Keratinocyte (primary cell): Measurements from ENCODE around the gene UCN2.
A peak's percentile ranks its signal among the peaks of the same experiment; 100 is the strongest.

Source experiments
- EZH2 ChIP-seq: IDR thresholded peaks from one replicate; pipeline ENCODE4 v1.6.1; 2012; ENCODE audit warnings: inconsistent platforms, mild to moderate bottlenecking, low read length, moderate library complexity
- TF ChIP-seq, protein P1 (sequence below), 3 experiments: IDR thresholded peaks in 1 of 3; conservative IDR thresholded peaks in 1 of 3; optimal IDR thresholded peaks in 1 of 3; 2 replicates in 2 of 3; 3 replicates in 1 of 3; pipeline versions ENCODE3 to v1.5.1; 2011; ENCODE audit warnings: low read length in 3 of 3, mild to moderate bottlenecking in 3 of 3, moderate library complexity in 2 of 3, control low read depth in 1 of 3, inconsistent platforms in 1 of 3; ENCODE audit not compliant: insufficient read depth in 2 of 3; ENCODE audit errors: extremely low read depth in 1 of 3

GRCh38 chr3:48548729-48549705, 14.6 kb downstream of the UCN2 start:
- TF ChIP-seq, protein P1, sequence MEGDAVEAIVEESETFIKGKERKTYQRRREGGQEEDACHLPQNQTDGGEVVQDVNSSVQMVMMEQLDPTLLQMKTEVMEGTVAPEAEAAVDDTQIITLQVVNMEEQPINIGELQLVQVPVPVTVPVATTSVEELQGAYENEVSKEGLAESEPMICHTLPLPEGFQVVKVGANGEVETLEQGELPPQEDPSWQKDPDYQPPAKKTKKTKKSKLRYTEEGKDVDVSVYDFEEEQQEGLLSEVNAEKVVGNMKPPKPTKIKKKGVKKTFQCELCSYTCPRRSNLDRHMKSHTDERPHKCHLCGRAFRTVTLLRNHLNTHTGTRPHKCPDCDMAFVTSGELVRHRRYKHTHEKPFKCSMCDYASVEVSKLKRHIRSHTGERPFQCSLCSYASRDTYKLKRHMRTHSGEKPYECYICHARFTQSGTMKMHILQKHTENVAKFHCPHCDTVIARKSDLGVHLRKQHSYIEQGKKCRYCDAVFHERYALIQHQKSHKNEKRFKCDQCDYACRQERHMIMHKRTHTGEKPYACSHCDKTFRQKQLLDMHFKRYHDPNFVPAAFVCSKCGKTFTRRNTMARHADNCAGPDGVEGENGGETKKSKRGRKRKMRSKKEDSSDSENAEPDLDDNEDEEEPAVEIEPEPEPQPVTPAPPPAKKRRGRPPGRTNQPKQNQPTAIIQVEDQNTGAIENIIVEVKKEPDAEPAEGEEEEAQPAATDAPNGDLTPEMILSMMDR (optimal IDR thresholded peaks at IDR 0.05 in 1 of 3, IDR thresholded peaks at IDR 0.05 in 1 of 3, conservative IDR thresholded peaks at IDR 0.05 in 1 of 3; ENCODE audit: extremely low read depth in 1 of 3, insufficient read depth in 2 of 3, low read length in 3 of 3), result peak; percentile 95 to 96 (median 96)
- no peak for TF ChIP-seq EZH2
